Limb (tissue), 2 donors: ENCODE results near the gene PTTG1IP.
"Not testable (repeated sequence)": the region's sequence is repeated elsewhere in the genome, so short reads cannot be mapped to it uniquely, and the experiment has no call there.

ENCODE experiments used
- DNase-seq, 2 donors: peaks; one replicate each; pipeline ENCODE4 v3.0.0-alpha.2; 2016; ENCODE audit errors: extremely low spot score in 2 of 2

Gene PTTG1IP

DNA sequence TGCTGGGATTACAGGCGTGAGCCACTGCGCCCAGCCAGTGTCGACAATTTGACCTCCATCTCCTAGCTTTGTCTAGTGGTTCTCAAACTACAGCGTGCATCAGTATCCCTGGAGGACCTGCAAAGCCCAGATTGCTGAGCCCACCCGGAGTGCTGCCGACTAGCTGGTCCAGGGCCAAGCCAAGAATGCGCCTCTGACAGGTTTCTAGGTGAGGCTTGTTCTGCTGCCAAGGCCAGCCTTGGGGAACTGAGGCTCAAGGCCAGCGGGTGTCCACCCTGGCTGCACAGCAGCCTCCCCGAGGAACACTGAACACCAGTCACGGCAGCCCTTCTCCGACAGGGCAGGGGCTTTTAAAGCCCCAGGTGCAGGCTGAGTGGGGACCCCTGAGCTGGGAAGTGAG, 9.8 kb upstream of the PTTG1IP start:
- DNase-seq: no peak

DNA sequence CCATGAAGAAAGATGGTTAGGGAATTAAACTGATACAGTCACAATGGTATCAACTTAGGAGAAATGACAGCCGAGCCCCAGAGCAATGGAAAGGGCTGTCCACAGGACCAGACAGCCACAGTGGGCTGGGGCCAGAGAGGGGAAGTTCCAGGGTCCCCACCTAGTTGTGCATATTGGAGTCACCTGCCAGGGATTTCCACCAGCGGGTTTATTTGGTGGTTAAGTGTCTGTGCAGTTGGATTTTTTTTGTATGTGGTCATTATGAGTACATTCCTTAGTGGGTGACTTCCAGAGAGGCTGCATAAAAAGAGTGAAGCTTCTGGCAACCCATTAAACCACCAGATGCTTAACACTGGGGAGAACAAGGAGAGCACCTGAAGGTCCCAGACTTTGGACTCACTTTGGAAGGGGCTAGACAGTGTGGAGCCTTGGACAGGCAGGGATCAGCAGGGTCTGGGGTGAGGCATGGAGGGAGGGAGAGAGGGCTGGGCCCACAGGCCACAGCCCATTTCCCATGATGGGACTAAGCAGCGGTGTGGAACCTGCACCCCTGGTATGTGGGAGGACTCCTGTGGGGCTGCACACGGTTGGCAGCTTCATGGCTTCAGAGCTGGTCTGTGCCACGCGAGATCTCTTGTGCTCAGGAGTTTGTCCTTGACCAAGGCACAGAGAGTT, 7.8 kb upstream of the PTTG1IP start:
- DNase-seq: no peak

DNA sequence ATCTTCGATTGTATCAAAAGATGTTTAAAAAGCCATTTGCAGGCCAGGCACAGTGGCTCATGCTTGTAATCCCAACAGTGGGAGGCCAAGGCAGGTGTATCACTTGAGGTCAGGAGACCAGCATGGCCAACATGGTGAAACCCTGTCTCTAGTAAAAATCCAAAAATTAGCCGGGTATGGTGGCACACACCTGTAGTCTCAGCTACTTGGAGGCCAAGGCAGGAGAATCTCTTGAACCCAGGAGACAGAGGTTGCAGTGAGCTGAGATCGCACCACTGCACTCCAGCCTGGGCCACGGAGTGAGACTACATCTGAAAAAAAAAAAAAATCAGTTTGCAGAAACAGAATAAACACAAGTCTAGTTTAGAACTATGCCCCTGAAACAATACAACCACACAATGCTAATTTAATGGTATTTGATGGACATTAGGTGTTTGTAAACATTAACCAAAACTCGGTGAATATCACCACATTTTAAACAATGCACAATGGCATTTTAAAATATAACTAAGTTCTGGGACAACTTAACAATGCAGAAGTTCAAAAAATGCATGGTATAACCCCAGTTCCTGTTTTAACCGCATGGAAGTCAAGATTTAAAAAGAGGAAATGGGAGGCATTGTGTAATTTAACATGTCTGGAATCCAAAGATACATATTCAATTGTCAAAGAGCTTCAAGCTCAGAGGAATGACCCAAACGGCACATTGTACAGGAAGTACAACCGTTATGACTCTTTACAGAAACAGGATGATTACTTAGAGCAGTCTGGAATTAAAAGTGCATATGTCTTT, 7.1 kb upstream of the PTTG1IP start:
- no peak for DNase-seq

DNA sequence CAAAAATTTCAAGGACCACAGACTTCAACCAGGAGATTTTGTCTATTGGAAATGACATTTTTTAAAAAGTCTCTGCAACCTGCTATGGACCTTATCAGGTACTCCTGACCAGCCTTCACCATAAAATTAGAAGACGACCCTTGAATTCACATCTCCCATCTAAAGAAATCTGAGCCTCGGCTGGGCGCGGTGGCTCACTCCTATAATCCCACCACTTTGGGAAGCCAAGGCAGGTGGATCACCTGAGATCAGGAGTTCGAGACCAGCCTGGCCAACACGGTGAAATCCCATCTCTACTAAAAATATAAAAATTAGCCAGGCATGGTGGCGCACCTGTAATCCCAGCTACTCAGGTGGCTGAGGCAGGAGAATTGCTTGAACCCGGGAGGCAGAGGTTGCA, 5.7 kb upstream of the PTTG1IP start:
- DNase-seq: not testable (repeated sequence)

DNA sequence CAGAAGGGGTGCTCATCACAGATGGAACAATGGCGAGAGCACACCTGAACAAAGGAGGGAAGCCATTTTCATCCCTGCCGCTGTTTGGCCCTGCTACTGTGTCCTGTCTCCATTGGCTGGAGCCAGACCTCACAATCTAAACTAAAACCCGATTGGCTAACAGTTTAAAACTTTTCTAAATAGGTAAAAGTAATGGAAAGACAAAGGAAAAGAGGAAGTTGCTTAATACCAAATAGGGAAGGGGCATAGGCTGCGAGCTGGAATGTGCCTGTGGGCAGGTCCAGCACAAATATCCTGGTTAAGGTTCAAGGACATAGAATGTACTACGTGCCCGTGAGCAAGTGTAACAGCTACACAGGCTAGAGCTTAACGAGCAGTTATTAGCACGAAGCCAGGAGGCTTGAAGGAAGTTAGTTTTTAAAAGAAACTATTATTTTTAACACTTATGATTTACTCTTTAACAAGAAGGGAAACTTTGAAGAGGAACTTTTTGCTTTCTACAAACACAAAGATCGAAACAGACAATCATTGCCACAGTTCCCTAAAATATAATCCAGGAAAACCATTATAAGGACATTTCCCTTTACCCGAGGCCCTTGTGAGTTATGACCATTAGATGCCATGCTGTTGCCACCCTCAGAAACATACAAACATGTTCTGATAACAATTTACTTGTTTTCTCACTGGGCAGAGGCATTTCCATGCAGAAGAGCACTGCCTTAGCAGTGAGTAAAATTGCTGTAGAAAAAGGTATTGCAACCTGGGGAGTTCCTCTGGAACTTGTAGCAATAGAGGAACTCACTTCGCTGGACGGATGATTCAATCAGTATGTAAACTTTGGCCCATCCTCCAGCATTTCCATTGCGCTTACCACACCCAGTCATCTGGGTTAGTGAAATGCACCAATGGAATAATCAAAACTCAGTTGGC, 4.8 kb upstream of the PTTG1IP start:
- DNase-seq: no peak

DNA sequence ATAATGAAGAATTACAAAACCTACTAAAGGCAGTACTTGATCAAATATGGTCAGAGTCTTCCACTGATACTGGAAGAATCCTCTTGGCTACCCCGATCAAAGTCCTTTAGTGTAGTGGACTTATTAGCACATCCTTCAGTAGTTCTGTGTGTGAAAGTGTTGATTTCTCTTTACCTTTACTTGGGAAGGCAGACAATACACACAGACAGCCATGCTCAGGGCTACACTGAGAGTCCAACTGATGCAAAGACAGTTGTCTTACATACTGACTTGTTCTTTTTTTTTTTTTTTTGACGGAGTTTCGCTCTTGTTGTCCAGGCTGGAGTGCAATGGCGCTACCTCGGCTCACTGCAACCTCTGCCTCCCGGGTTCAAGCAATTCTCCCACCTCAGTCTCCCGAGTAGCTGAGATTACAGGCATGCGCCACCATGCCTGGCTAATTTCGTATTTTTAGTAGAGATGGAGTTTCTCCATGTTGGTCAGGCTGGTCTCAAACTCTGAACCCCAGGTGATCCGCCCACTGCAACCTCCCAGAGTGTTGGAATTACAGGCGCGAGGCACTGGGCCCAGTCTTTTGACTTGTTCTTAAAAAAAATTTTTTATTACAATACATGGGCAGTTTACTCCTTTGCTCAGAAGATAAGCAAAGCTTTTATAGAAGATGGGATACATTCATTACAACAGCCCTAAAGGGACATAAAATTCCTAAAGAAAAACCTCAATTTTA, 3.5 kb upstream of the PTTG1IP start:
- DNase-seq: no peak

DNA sequence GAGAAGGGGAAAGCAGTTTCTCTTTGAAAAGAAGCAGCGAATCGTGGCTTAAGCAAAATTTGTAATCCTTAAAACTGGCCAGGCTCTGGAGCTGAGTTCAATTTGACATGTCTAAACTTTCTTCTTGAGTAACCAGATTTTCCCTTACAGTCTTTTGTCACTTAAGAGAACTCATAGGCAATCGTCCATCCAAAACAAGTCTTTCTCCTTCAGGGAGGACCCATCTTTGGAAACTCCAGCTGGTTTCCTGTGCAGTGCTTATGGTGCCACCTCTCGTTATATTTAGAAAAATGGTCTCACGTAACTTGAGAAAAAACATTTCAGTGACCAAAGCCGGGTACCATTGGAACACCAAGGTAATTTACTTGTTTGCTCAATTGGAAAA, 1.8 kb upstream of the PTTG1IP start:
- DNase-seq: peak in 1 of 2 donors; percentile 18

DNA sequence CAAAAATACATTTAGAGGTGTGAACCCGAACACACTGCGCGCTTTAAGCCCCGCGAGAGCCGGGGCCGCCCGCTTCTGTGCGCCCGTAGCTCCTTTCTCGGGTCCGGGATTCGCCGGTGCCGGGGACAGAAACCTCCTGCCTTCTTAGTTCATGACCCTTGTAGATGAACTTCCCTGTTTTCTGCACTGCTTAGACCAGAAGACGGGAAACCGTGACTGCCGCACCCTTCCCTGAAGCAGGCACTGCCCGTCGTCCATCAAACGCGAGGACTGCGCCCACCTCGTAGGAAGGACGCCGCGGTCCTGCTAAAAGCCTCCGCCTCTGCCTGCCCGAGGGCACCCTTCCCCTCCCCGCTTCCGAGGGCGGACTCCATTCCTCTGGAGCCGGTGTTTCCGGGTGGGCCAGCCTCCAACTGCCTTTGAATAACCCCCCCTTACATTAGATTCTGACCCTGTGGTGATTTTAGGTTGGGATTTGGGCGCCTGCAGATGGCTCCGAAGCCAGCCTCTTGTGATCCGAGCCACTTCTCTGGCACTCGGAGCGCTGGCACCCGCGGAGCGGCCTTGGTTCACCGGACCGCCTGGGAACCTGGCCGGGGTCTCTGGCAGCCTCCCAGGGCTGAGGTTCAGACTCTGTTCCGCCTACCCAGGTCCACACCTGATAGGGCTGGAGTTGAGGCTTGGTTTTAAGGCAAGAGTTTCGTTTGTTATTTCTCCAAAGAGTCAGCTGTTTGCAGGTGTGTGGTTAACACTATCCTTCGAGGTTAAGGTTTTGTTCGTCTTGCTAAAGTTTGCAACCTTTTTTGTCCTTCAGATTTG, 1.2 kb upstream of the PTTG1IP start:
- peak in 1 of 2 donors; percentile 56 for DNase-seq

DNA sequence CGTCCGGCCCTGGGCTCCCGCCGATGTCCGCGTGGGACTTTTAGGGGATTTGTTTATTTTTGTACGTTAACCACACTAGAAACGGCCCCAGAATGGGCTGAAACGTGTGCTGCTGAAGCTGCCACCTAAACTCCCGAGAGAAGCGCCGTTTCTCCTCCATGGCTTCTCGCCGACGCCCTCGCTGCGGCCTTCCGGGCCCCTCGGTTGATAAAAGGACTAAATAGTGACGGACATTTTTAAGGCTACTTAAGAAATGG, 678 bp upstream of the PTTG1IP start:
- DNase-seq: no peak

DNA sequence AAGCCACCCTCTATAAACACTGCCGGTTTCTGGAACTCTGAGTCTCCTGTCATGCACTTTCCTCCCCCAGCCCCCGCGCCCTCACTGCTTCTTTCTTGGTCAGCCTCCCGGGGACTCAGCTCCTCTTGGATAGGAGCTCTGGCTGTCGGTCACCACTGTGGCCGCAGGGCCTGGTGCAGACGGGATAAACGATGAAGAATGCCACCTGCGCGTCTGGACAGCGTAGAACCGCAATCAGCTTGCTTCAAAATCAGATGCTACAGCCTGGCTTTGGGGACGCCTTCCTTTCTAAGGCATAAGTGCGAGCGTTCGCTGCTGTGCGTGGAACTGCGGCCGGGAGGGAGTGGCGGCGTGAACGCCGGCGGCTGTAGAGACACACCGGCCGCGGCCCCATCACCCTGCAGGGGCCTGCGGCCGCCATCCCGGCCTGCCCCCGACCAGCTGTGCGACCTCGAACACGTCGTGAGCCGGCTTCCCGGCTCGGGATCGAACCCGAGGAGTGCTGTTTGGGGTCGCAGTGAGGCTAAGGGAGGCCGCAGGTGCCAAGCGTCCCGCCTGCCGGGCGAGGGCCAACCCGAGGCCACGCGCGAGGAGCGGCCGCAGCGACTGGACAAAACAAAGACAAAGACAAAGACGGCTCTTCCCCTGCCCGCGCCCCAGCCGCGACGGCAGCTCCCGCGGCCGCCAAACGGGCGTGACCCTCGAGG, 688 bp downstream of the PTTG1IP start:
- peak in 1 of 2 donors; percentile 52 for DNase-seq

DNA sequence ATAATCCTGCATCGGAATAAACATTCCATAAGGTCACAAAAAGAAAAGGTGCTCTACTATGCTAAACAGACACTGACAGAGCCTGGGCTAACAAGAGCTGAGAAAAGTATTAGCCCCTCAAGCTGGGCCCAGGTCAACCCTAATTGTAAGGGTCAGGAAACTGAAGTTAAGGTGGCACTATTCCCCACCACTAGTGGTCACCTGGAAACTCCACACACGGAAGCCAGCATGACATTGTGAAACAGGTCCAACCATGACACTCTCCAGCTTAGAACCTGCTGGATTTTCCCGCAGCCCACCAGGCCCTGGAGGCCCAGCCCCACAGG, 1.2 kb downstream of the PTTG1IP start:
- no peak for DNase-seq

DNA sequence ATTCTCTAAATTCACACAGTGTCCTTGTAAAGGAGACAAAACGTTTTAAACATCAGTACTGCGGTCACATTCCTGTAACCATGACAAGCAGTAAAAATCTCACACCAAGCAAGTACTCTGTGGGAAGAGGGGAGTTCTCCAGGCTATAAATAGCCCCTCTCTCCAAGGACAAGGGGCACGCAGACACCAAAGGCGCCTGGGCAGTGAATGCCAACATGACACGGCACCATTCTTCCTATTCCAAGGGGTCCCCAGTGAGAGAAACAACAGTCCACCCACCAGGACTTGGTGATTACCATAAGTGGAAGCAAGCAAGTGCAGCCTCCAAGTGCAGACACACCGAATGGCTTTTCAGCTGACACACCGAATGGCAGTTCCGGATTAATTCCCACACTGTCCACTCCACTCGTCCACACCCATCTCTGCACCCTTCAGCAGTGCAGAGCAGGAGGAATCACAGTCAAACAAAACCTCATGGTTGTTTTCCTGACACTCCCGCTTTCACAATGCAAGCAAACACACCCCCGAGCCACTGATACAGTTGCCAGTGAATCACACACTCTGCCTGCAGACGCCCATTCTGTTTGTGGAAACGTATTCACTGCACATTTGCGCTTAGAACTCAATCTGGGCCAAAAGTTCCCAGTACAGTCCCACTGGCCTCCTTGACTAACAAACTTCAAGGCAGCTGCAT, 1.8 kb downstream of the PTTG1IP start:
- no peak for DNase-seq

DNA sequence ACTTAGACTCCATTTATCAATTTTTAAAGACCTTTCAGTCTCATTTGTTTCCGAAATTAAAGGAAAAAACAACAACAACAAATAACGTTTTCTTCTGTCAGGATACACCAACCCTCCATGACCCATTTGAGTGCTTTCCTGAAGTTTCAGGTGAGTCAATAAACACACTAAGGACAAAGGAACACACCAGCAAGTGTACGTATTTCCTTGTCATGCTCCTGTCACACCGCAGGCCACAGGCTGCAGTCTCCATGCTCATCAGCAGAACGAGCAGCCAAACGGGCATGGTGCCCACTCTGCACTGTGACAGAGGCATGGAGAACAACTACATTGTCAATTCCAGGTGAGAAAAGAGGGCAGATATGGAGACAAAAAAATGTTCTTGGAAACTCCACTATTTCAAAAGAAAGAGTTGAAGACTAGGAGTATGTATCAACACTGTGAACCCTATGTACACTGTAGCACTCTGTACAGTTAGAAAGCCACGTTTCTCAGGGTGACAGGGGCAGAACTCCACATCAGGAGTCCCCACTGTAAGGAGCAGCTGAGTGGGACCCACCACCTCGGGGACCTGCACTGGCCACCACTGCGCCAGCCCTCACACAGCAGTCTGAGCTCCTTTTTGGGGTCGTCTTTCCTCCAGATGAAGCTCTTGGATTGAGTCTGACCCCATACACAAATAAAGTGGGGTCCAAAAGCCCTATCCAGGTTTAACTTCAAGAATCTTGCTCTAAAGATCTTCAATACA, 2.6 kb downstream of the PTTG1IP start:
- no peak for DNase-seq

DNA sequence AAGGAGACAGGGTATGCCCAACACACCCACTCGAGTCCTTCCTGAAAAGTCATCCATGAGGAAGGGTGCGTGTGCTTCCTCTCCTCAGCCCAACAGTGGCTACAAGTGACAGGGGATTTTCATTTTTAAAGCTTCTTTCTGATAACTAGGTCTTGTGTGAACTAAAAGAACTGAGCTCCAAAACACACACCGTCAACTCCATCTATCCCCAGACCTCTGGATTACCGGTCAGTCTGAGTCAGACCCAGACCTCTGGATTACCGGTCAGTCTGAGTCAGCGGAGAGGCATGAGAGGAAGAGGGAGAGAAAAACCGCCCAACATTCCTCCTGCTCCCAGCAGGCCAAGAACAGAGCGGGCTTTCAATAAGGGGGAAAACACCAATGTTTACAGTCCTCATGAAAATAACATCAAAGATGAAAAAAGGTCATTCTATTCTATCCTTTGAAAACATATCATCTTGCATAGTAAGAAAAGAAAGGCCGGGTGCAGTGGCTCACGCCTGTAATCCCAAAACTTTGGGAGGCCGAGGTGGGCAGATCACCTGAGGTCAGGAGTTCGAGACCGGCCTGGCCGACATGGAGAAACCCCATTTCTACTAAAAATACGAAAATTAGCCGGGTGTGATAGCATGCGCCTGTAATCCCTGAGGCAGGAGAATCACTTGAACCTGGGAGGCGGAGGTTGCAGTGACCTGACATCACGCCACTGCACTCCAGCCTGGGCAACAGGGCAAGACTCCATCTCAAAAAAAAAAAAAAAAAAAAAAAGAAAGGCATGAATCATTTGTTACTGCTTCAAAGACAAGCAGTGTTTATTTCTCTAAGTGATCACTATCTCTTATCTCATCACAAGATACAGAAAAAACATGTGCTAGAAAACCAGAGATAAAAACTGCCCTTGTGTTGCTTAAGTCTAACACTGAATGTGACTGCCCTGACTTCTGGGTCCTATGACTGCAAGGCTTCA, 3.4 kb downstream of the PTTG1IP start:
- no peak for DNase-seq

DNA sequence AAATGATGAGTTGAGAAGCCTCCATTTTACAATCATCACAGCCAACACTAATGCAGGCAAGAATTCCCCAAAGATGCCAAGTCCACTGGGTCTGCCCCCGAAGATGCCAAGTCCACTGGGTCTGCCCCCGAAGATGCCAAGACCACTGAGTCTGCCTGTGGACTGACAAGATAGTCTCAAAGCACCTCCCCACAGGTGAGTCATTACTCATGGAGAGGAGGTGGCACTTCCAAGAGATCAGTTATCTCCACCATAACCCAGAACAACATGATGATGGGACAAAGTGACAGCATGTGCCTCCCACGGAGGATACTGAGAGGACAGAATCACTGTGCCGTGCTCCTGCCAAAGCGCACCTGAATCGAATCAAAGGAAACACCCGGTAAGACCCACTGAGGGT, 4.8 kb downstream of the PTTG1IP start:
- DNase-seq: no peak

DNA sequence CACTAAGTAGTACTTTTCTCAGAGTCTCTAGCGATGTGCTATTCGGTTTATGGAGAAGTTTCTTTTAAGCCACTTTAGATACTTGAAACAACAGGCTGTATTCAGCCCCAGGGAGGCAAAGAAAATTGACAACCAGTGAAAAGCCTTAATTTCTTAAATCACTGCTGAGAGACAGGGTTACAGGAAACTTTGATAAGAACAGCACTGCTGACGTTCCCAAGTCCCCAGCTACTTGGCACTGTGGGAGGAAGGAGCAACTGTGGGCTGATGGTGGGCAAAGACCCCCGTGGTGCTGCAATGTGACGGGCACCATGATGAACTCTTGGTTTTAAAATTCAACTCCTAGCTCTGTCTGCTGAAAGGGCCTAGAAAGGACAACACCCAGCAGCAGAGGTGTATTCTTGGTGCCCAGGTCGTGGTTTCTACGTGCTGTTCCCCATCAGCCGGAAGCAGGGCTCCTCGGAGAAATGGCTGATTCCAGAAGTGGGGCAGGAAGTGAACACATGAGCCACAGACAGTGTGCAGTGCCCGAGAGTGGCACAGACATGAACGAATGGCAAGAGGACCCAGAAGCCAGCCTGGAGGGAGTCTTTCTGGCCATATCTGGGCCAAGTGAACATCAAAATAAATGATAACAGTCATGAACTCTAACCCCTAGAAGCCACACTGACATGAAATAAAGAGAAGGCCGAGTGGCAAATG, 5.3 kb downstream of the PTTG1IP start:
- no peak for DNase-seq

DNA sequence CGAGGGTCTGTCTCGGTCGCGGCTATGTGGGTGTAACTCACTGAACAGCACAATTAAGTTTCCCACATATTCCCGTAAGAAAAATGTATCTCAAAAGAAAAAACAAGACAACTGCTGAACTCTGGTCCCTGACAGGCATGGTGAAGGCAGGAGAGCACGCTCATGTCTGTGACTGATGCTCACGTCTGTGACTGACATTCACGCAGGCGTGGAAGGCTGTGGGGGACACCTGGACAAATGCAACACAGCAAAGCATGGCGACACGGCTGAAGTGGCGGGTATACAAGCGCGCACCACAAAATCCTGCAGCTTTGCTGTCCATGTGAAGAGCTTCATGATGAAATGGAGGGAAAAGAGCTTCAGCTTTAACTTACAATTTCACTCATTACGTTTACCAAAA, 6.0 kb downstream of the PTTG1IP start:
- no peak for DNase-seq
